Keratinocyte (primary cell): ENCODE results near the gene MLEC.

Source experiments
- CTCF ChIP-seq, 3 experiments: IDR thresholded peaks in 1 of 3; conservative IDR thresholded peaks in 1 of 3; optimal IDR thresholded peaks in 1 of 3; 2 replicates in 2 of 3; 3 replicates in 1 of 3; pipeline versions ENCODE3 to v1.5.1; 2011; ENCODE audit warnings: low read length in 3 of 3, mild to moderate bottlenecking in 3 of 3, moderate library complexity in 2 of 3, control low read depth in 1 of 3, inconsistent platforms in 1 of 3; ENCODE audit not compliant: insufficient read depth in 2 of 3; ENCODE audit errors: extremely low read depth in 1 of 3
- EZH2 ChIP-seq: IDR thresholded peaks from one replicate; pipeline ENCODE4 v1.6.1; 2012; ENCODE audit warnings: inconsistent platforms, mild to moderate bottlenecking, low read length, moderate library complexity

GRCh38 chr12:120643574-120643973 is 43.4 kb upstream of the MLEC start:
- TF ChIP-seq CTCF (optimal IDR thresholded peaks at IDR 0.05 in 1 of 3, IDR thresholded peaks at IDR 0.05 in 1 of 3, conservative IDR thresholded peaks at IDR 0.05 in 1 of 3; ENCODE audit: extremely low read depth in 1 of 3, insufficient read depth in 2 of 3, low read length in 3 of 3) = no peak
- no peak for TF ChIP-seq EZH2
